Activated CD8-positive, alpha-beta memory T cell treated with anti-CD3 and anti-CD28 coated beads, Interleukin-2, amount 50 U/mL, for 1 hour (primary cell): Measurements from ENCODE around the gene TECPR1.

ENCODE experiments used
- DNase-seq: peaks from one replicate; pipeline ENCODE4 v3.0.0-alpha.2; 2020; ENCODE audit errors: extremely low read depth

Gene TECPR1

GRCh38 chr7:98284335-98285036, 32.5 kb upstream of the TECPR1 start:
- DNase-seq, result no peak

GRCh38 chr7:98283887-98284222, 31.8 kb upstream of the TECPR1 start:
- DNase-seq, result no peak

GRCh38 chr7:98283127-98283886, 31.3 kb upstream of the TECPR1 start:
- no peak for DNase-seq

- DNase-seq, result no peak
Observed at GRCh38 chr7:98282703-98283102, 30.7 kb upstream of the TECPR1 start.

GRCh38 chr7:98281757-98282606, 29.9 kb upstream of the TECPR1 start:
- no peak for DNase-seq

GRCh38 chr7:98280791-98281756, 29.0 kb upstream of the TECPR1 start, which contains the start of gene BRI3:
BRI3 (plus strand) TSS chr7:98281686; CDS start chr7:98281796, 110 bp downstream.
- DNase-seq, result peak; percentile 65

GRCh38 chr7:98280296-98280695, 28.3 kb upstream of the TECPR1 start:
- no peak for DNase-seq

GRCh38 chr7:98278936-98279335, 26.9 kb upstream of the TECPR1 start:
- no peak for DNase-seq

GRCh38 chr7:98278408-98278807, 26.4 kb upstream of the TECPR1 start:
- no peak for DNase-seq

- no peak for DNase-seq
Observed at GRCh38 chr7:98276241-98276761, 24.3 kb upstream of the TECPR1 start.

GRCh38 chr7:98267303-98267702, 15.3 kb upstream of the TECPR1 start:
- DNase-seq, result no peak

GRCh38 chr7:98266840-98267239, 14.8 kb upstream of the TECPR1 start:
- DNase-seq, result no peak

GRCh38 chr7:98265841-98266271, 13.8 kb upstream of the TECPR1 start:
- DNase-seq, result no peak

GRCh38 chr7:98257701-98258100, 5.7 kb upstream of the TECPR1 start:
- no peak for DNase-seq

GRCh38 chr7:98256431-98256830, 4.4 kb upstream of the TECPR1 start:
- DNase-seq, result no peak

GRCh38 chr7:98254951-98255610, 3.0 kb upstream of the TECPR1 start:
- DNase-seq, result no peak

- DNase-seq, result no peak
Observed at GRCh38 chr7:98254516-98254915, 2.5 kb upstream of the TECPR1 start.

GRCh38 chr7:98252425-98253054, 508 bp upstream of the TECPR1 start:
- DNase-seq, result no peak

- DNase-seq, result no peak
Observed at GRCh38 chr7:98251231-98251600, 816 bp downstream of the TECPR1 start.

GRCh38 chr7:98250789-98251188, 1.2 kb downstream of the TECPR1 start:
- no peak for DNase-seq
